NCI-H526 treated with DMSO at 0.1 percent for 48 hours (cell line): ENCODE results near the gene NFKB1.

Experiments used
- DNase-seq: peaks from one replicate; lab custom pipeline; 2025; lab: John Stamatoyannopoulos, UW

NFKB1 gene

GRCh38 chr4:102500352-102500695 lies 835 bp upstream of the NFKB1 start:
- DNase-seq: no peak

GRCh38 chr4:102501447-102501696 lies 213 bp downstream of the NFKB1 start:
- no peak for DNase-seq

GRCh38 chr4:102502543-102502818 lies 1.3 kb downstream of the NFKB1 start:
- DNase-seq: no peak

- DNase-seq: peak; percentile 26
Measured at GRCh38 chr4:102503301-102503746, 2.2 kb downstream of the NFKB1 start.

GRCh38 chr4:102503831-102504786 lies 3.0 kb downstream of the NFKB1 start:
- DNase-seq: no peak

GRCh38 chr4:102504941-102505340 lies 3.8 kb downstream of the NFKB1 start:
- no peak for DNase-seq

- no peak for DNase-seq
Measured at GRCh38 chr4:102505708-102506107, 4.5 kb downstream of the NFKB1 start.

- no peak for DNase-seq
Measured at GRCh38 chr4:102506523-102506922, 5.4 kb downstream of the NFKB1 start.

GRCh38 chr4:102511830-102512605 lies 10.9 kb downstream of the NFKB1 start:
- DNase-seq: no peak

- no peak for DNase-seq
Measured at GRCh38 chr4:102514298-102514964, 13.3 kb downstream of the NFKB1 start.

GRCh38 chr4:102517753-102518152 lies 16.6 kb downstream of the NFKB1 start:
- no peak for DNase-seq

- DNase-seq: no peak
Measured at GRCh38 chr4:102518703-102519131, 17.6 kb downstream of the NFKB1 start.

- no peak for DNase-seq
Measured at GRCh38 chr4:102519925-102520324, 18.8 kb downstream of the NFKB1 start.

- no peak for DNase-seq
Measured at GRCh38 chr4:102521570-102521969, 20.4 kb downstream of the NFKB1 start.

- DNase-seq: no peak
Measured at GRCh38 chr4:102522031-102522440, 20.9 kb downstream of the NFKB1 start.

- DNase-seq: no peak
Measured at GRCh38 chr4:102524691-102525090, 23.5 kb downstream of the NFKB1 start.

- DNase-seq: no peak
Measured at GRCh38 chr4:102525097-102525496, 23.9 kb downstream of the NFKB1 start.

GRCh38 chr4:102525504-102525903 lies 24.3 kb downstream of the NFKB1 start:
- no peak for DNase-seq

GRCh38 chr4:102526532-102526931 lies 25.4 kb downstream of the NFKB1 start:
- no peak for DNase-seq

GRCh38 chr4:102527695-102528283 lies 26.6 kb downstream of the NFKB1 start:
- DNase-seq: no peak

GRCh38 chr4:102529977-102530376 lies 28.8 kb downstream of the NFKB1 start:
- DNase-seq: no peak

GRCh38 chr4:102530986-102531385 lies 29.8 kb downstream of the NFKB1 start:
- no peak for DNase-seq

GRCh38 chr4:102531462-102531861 lies 30.3 kb downstream of the NFKB1 start:
- DNase-seq: no peak
